GM13977 (cell line): ENCODE data around the gene FAM20C.

Source experiments
- DNase-seq: peaks from one replicate; pipeline ENCODE4 v3.0.0; 2012; ENCODE audit warnings: low spot score
- CTCF ChIP-seq: IDR thresholded peaks from 2 replicates; pipeline ENCODE4 v1.5.1; 2012; ENCODE audit warnings: mild to moderate bottlenecking, control low read depth; ENCODE audit not compliant: insufficient read depth; ENCODE audit errors: extremely low read depth, missing control alignments
- in situ Hi-C: fragments of 300-500 bp; cut with MboI; formaldehyde crosslinking; loops from one replicate; pipeline ENCODE4 v1.12.0; 2022; ENCODE audit warnings: low sequenced_read_pairs, low pct_unique_long_range_greater_than_20kb, mixed read lengths, inconsistent platforms; ENCODE audit not compliant: unreplicated experiment

Gene FAM20C

DNA sequence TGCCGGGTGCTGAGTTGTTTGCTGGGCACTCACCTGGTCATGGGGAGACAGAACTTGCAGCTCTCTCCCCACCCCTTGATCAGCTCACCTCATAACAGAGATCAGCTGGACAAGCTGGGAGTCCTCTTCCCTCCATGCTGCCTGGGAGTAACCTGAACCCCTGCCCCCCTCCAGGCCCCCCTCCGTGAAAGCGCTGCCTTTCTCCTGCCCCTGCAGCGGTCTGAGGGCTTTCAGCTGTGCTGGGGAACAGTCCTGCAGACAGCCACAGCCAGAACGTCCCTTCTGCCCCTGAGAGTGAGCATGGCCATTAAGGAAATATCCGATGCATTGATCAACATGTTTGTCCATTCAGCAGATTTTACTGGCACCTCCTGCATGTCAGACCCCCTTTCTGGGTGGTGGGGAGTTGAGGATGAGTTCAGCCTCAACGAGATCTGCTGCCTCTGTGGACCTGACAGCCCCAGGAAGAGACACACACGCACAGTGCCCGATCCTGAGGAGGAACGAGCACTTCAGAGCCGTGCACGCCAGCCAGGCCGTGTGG, 4.5 kb downstream of the FAM20C start:
- TF ChIP-seq CTCF, result no peak
- no peak for DNase-seq
- in situ Hi-C loops, result no loop called here

- no peak for TF ChIP-seq CTCF
Observed at GRCh38 chr7:197413-198335, 5.3 kb downstream of the FAM20C start.

GRCh38 chr7:199483-200249, 7.3 kb downstream of the FAM20C start:
- in situ Hi-C loops, result no loop called here
- no peak for TF ChIP-seq CTCF
- DNase-seq, result no peak

More at GRCh38 chr7:197413-198335, 5.3 kb downstream of the FAM20C start:
- in situ Hi-C loops, result no loop called here
- no peak for DNase-seq

- TF ChIP-seq CTCF, result no peak
- no peak for DNase-seq
- in situ Hi-C loops, result no loop called here
Observed at GRCh38 chr7:200290-200689, 7.9 kb downstream of the FAM20C start.

DNA sequence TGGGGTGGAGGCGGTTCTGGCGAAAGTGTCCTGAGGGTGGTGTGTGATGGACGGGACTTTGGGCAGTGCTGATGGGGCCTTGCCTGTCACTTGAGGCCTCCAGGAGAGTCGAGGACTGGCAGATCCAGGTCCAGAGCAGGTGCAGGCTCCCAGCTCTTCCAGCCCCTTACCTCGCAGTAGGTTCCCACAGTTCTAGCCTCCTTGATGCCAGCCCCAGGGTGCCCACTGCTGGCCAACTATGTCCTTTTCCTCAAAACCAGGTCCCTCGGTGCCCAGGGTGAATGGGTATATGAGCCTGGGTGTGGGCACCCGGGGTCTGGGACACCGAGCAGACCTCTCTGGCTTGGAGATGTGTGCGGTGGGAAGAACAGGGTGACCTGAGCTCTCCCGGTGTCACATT, 8.3 kb downstream of the FAM20C start:
- DNase-seq, result no peak
- no peak for TF ChIP-seq CTCF
- in situ Hi-C loops, result no loop called here

- in situ Hi-C loops, result no loop called here
- no peak for TF ChIP-seq CTCF
- no peak for DNase-seq
Observed at GRCh38 chr7:204326-204725, 12.0 kb downstream of the FAM20C start.
